Neuronal stem cell (in vitro differentiated cells): Measurements from ENCODE around the gene UQCRQ.

ENCODE experiments used
- DNase-seq: peaks from one replicate; pipeline ENCODE4 v3.0.0-alpha.2; 2013; ENCODE audit warnings: low spot score
- H2AFZ ChIP-seq: one replicate; pipeline ENCODE4 v1.6.1; 2013; ENCODE audit warnings: mild to moderate bottlenecking, low read length, inconsistent platforms
- H2AK5ac ChIP-seq: 2 replicates; pipeline ENCODE4 v1.6.1; 2013; ENCODE audit warnings: low read depth, mild to moderate bottlenecking, inconsistent platforms, low read length, moderate library complexity, mixed read lengths
- H2BK120ac ChIP-seq: 2 replicates; pipeline ENCODE4 v1.6.1; 2013; ENCODE audit warnings: low read depth, mild to moderate bottlenecking, inconsistent platforms, low read length, moderate library complexity, mixed read lengths
- H2BK12ac ChIP-seq: one replicate; pipeline ENCODE4 v1.6.1; 2013; ENCODE audit warnings: low read length, inconsistent platforms
- H2BK15ac ChIP-seq: 2 replicates; pipeline ENCODE4 v1.6.1; 2013; ENCODE audit warnings: mild to moderate bottlenecking, low read length, inconsistent platforms, mixed read lengths
- H2BK5ac ChIP-seq: one replicate; pipeline ENCODE4 v1.6.1; 2013; ENCODE audit warnings: inconsistent platforms, mild to moderate bottlenecking, low read length, moderate library complexity
- H3K14ac ChIP-seq: one replicate; pipeline ENCODE4 v1.6.1; 2013; ENCODE audit warnings: low read length, inconsistent platforms
- H3K18ac ChIP-seq: 2 replicates; pipeline ENCODE4 v1.6.1; 2013; ENCODE audit warnings: low read length, inconsistent platforms
- H3K23ac ChIP-seq: 2 replicates; pipeline ENCODE4 v1.6.1; 2013; ENCODE audit warnings: low read depth, mild to moderate bottlenecking, mixed read lengths, low read length, inconsistent platforms; ENCODE audit not compliant: poor library complexity
- H3K27ac ChIP-seq: replicated peaks from 3 replicates; pipeline ENCODE4 v1.5.1; 2013; ENCODE audit warnings: low read length, inconsistent platforms
- H3K27me3 ChIP-seq, 3 experiments: 2 replicates each; pipeline ENCODE4 v1.6.1; 2013; ENCODE audit warnings: low read length in 3 of 3, mild to moderate bottlenecking in 2 of 3, inconsistent platforms in 1 of 3, low read depth in 1 of 3, mixed read lengths in 1 of 3, moderate library complexity in 1 of 3; ENCODE audit not compliant: control insufficient read depth in 3 of 3, insufficient read depth in 3 of 3
- H3K36me3 ChIP-seq, 2 donors: replicated peaks in 1 of 2; 2 replicates each; pipeline ENCODE4 v1.6.1; 2013; ENCODE audit warnings: low read length in 2 of 2; ENCODE audit not compliant: control insufficient read depth in 2 of 2, insufficient read depth in 2 of 2
- H3K4ac ChIP-seq: 2 replicates; pipeline ENCODE4 v1.6.1; 2013; ENCODE audit warnings: inconsistent platforms, mild to moderate bottlenecking, low read length, moderate library complexity
- H3K4me1 ChIP-seq, 2 donors: 1 replicate in 1 of 2; 2 replicates in 1 of 2; pipeline ENCODE4 v1.6.1; 2013; ENCODE audit warnings: low read length in 2 of 2, low read depth in 1 of 2; ENCODE audit not compliant: control insufficient read depth in 2 of 2, insufficient read depth in 1 of 2
- H3K4me2 ChIP-seq: one replicate; pipeline ENCODE4 v1.6.1; 2013; ENCODE audit warnings: mild to moderate bottlenecking, low read length, inconsistent platforms; ENCODE audit not compliant: insufficient read depth, poor library complexity, severe bottlenecking
- H3K4me3 ChIP-seq, 2 donors: 2 replicates each; pipeline ENCODE4 v1.5.1; 2013; ENCODE audit warnings: low read length in 2 of 2, mild to moderate bottlenecking in 2 of 2, inconsistent platforms in 1 of 2, moderate library complexity in 1 of 2
- H3K79me1 ChIP-seq: one replicate; pipeline ENCODE4 v1.6.1; 2013; ENCODE audit warnings: low read depth, mild to moderate bottlenecking, inconsistent platforms, low read length, moderate library complexity
- H3K9ac ChIP-seq: one replicate; pipeline ENCODE4 v1.6.1; 2013; ENCODE audit warnings: mild to moderate bottlenecking, low read depth, low read length, inconsistent platforms; ENCODE audit not compliant: poor library complexity
- H3K9me3 ChIP-seq, 2 donors: replicated peaks in 1 of 2; 2 replicates each; pipeline versions ENCODE3 to v1.6.1; 2013; ENCODE audit warnings: low read length in 2 of 2, mild to moderate bottlenecking in 2 of 2, inconsistent platforms in 1 of 2, low read depth in 1 of 2, mixed read lengths in 1 of 2, moderate library complexity in 1 of 2; ENCODE audit not compliant: control insufficient read depth in 2 of 2, insufficient read depth in 1 of 2
- H4K8ac ChIP-seq: one replicate; pipeline ENCODE4 v1.6.1; 2013; ENCODE audit warnings: low read depth, mild to moderate bottlenecking, inconsistent platforms, low read length, moderate library complexity
- H4K91ac ChIP-seq: one replicate; pipeline ENCODE4 v1.6.1; 2013; ENCODE audit warnings: low read length, low read depth, mild to moderate bottlenecking, inconsistent platforms; ENCODE audit not compliant: poor library complexity
- WGBS, 2 donors: extraction: QIAGEN DNeasy Blood & Tissue Kit; methylation state at CpG; one replicate each; pipeline ENCODE4 v1.1.7; 2013; ENCODE audit warnings: missing lambda C conversion rate in 2 of 2, mixed read lengths in 1 of 2; ENCODE audit not compliant: insufficient read length in 2 of 2, insufficient replicate concordance in 1 of 2; ENCODE audit errors: extremely low coverage in 2 of 2; 5-methylcytosine and 5-hydroxymethylcytosine counted together

The UQCRQ gene

DNA sequence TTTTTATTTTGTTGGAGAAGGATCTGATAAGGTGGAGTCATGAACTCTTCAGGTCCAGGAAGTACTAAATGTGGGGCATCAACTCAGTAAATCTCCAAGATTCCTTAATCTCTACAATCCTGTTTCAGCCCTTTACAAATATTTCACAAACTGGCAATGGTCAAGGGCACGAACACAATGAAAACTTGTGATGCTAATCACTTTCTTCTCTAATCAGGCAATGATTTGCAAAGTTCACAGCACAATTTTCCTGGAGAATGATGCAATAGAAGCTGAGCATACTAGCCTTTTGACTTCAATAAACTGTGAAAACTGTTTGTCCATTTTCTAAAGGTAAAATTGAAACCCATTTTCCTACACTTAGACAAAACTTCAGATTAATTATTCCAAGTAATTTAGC lies 17.1 kb upstream of the UQCRQ start:
- H3K4me1 ChIP-seq, result no peaks in the 10 kb centered on the region
- no peak overlapping the region for H3K23ac ChIP-seq
- H2BK5ac ChIP-seq, result no peak overlapping the region
- H3K27ac ChIP-seq, result no peak overlapping the region
- no peak overlapping the region for H3K9ac ChIP-seq
- H3K14ac ChIP-seq, result no peak overlapping the region
- H3K27me3 ChIP-seq, result peaks cover 0 to 27% (median 0%) of the 10 kb centered on the region in 3 experiments
- no peak overlapping the region for H3K4me2 ChIP-seq
- H2AFZ ChIP-seq, result no peak overlapping the region
- no CpG with 5 or more reads among the region's 1 CpG for WGBS, 2 donors
- no peak overlapping the region for H2BK15ac ChIP-seq
- no peak for DNase-seq
- no peak overlapping the region for H3K4ac ChIP-seq
- no peak overlapping the region for H2BK120ac ChIP-seq
- H3K79me1 ChIP-seq, result no peaks in the 10 kb centered on the region
- H3K4me3 ChIP-seq, result no peak overlapping the region
- H3K36me3 ChIP-seq, result no peaks in the 10 kb centered on the region
- H3K18ac ChIP-seq, result no peak overlapping the region
- H4K8ac ChIP-seq, result no peak overlapping the region
- no peak overlapping the region for H2BK12ac ChIP-seq
- no peaks in the 10 kb centered on the region for H3K9me3 ChIP-seq
- H2AK5ac ChIP-seq, result no peak overlapping the region
- no peak overlapping the region for H4K91ac ChIP-seq

DNA sequence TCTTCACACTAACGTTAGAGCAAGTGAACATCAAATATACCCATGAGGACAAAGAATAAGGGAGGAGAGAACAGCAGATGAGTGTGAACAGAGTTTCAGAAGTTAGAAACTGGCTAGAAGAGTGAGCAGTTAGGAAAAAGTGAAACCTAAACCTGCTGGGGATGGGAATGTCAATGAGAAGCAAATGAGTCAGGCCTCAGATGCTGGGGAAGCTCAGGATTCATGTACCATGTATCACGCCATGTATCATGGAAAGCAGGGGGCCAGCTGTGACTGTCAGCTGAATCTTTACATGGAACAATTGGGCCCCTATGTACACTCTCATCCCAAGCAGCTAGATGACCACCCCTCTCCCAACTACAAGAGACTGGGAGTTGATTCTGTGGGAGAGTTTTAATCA lies 16.4 kb upstream of the UQCRQ start:
- Histone ChIP-seq H3K4me3 (no peak overlapping the region), H2AK5ac (no peak overlapping the region), H3K36me3 (no peaks in the 10 kb centered on the region), H3K27ac (no peak overlapping the region), H3K9me3 (no peaks in the 10 kb centered on the region), H3K4me1 (no peaks in the 10 kb centered on the region), H4K91ac (no peak overlapping the region), H3K27me3 (peaks cover 0 to 26% (median 0%) of the 10 kb centered on the region in 3 experiments), H2BK5ac (no peak overlapping the region), H2AFZ (peak overlapping the region; percentile 44), H3K79me1 (no peaks in the 10 kb centered on the region), H2BK12ac (no peak overlapping the region), H3K4me2 (no peak overlapping the region), H3K14ac (no peak overlapping the region), H2BK15ac (no peak overlapping the region), H3K18ac (no peak overlapping the region), H3K23ac (no peak overlapping the region), H3K4ac (no peak overlapping the region), H2BK120ac (no peak overlapping the region), H4K8ac (no peak overlapping the region), H3K9ac (no peak overlapping the region)
- no CpG with 5 or more reads among the region's 2 CpGs for whole genome bisulfite sequencing, 2 donors
- DNase-seq, result no peak

DNA sequence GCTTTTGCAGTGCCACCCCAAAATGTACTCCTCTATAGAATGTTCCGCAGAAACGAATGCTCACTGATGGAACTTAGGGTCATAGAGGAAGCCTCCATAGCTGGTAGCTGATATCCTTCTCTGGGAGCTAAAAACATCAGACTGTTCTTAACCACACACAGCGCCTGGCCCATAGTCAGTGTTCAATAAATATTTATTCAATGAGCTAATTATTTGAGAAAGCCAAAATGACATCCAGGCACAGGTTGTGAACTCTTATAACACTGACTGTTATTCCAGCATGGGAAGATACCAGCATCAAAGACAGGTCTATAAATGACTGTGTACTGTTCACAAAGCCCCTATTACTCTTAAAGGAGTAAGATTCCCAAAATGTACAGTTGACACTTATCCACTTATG lies 13.1 kb upstream of the UQCRQ start:
- Histone ChIP-seq H2BK120ac (no peak overlapping the region), H3K4me3 (no peak overlapping the region), H3K4me2 (no peak overlapping the region), H3K9me3 (no peaks in the 10 kb centered on the region), H3K4ac (no peak overlapping the region), H2BK12ac (no peak overlapping the region), H4K8ac (no peak overlapping the region), H2BK15ac (no peak overlapping the region), H3K27ac (no peak overlapping the region), H3K18ac (no peak overlapping the region), H3K36me3 (no peaks in the 10 kb centered on the region), H2BK5ac (no peak overlapping the region), H3K23ac (no peak overlapping the region), H2AFZ (no peak overlapping the region), H3K27me3 (peaks cover 0 to 24% (median 0%) of the 10 kb centered on the region in 3 experiments), H2AK5ac (no peak overlapping the region), H4K91ac (no peak overlapping the region), H3K14ac (no peak overlapping the region), H3K9ac (no peak overlapping the region), H3K4me1 (no peaks in the 10 kb centered on the region), H3K79me1 (no peaks in the 10 kb centered on the region)
- WGBS, 2 donors, result no CpG with 5 or more reads among the region's 3 CpGs
- no peak for DNase-seq

DNA sequence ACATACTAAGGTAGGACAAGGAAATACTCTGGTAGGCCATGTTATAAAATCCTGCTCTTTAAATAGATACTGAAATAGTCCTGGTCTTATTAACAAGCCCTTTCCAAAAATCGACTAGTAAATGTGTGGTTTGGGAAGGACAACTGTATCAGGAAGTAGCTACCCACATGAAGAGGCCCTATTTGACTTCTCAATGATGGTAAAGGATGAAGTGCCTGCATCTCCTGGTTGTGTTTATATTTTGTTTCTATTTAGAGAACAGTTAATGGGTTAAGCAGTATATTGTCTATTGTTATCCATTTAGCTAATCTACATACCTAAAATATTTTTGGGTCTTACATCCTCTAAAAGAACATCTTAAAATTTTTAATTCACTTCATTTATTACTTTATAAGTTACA lies 12.7 kb upstream of the UQCRQ start:
- WGBS, 2 donors, result no CpG with 5 or more reads among the region's 1 CpG
- H3K4me3 ChIP-seq, result no peak overlapping the region
- H2BK5ac ChIP-seq, result no peak overlapping the region

More for the DNA sequence above, 12.7 kb upstream of the UQCRQ start:
- Histone ChIP-seq H3K4me1 (no peaks in the 10 kb centered on the region), H4K8ac (no peak overlapping the region), H3K27ac (no peak overlapping the region), H2BK12ac (no peak overlapping the region), H3K27me3 (peaks cover 0 to 22% (median 0%) of the 10 kb centered on the region in 3 experiments), H2BK15ac (no peak overlapping the region), H3K36me3 (no peaks in the 10 kb centered on the region), H3K23ac (no peak overlapping the region), H3K79me1 (no peaks in the 10 kb centered on the region), H4K91ac (no peak overlapping the region), H2BK120ac (no peak overlapping the region), H3K9me3 (no peaks in the 10 kb centered on the region), H2AK5ac (no peak overlapping the region), H3K18ac (no peak overlapping the region), H3K9ac (no peak overlapping the region), H2AFZ (no peak overlapping the region), H3K4ac (no peak overlapping the region), H3K14ac (no peak overlapping the region), H3K4me2 (no peak overlapping the region)
- DNase-seq, result no peak
